ENCODE data around the gene LXN.
A peak's percentile ranks its signal among the peaks of the same experiment; 100 is the strongest.

Gene LXN

DNA sequence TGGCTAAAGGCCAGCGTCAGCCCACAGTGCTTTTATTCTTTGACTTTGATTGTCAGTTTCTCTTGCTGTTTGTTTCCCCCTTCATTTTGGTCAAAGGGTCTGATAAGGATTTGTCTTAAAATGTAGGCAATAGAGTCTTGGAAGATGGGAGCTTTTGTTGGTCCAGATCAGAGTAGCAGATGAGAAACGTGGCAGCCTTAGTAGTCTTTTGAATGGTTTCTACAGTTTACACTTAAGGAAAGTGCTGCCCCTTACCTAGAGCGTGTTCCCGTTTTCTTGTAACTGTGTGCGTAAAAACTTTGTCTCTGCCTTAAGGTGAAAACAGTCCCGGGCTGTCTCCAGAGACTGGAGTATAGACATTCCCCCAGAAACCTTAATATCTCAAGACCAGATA is 630 bp downstream of the LXN start:
- DNase-seq (ENCODE audit: low read depth) = no peak
- H3K4me3 ChIP-seq (ENCODE audit: low read length) = peak overlapping the region; percentile 48
- no peak for TF ChIP-seq CTCF (conservative IDR thresholded peaks at IDR 0.05; ENCODE audit: low read length)

DNA sequence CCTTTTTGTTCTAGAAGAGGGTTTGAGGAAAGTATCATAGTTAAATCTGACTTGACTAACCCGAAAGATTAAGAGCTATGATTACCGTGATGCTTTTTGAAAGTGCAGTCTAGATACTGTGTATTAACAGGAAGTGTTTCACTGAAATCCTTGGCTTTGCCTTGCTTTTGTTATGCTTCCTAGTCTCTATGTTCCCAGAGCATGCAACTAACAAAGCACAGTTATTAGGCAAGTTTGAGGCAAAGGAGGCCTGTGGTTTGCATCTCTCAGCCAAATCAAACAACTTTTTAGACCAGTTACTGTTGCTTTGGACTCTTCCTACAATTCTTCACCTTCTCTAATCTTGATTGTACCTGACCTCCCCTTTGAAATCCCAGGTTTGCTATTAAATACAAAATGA is 3.9 kb downstream of the LXN start:
- H3K4me3 ChIP-seq (ENCODE audit: low read length) = no peak overlapping the region
- TF ChIP-seq CTCF (conservative IDR thresholded peaks at IDR 0.05; ENCODE audit: low read length) = no peak
- DNase-seq (ENCODE audit: low read depth) = peak; percentile 54

GRCh38 chr3:158666416-158666815 is 6.0 kb downstream of the LXN start:
- no peak for TF ChIP-seq CTCF (conservative IDR thresholded peaks at IDR 0.05; ENCODE audit: low read length)
- DNase-seq (ENCODE audit: low read depth) = no peak
- no peak overlapping the region for H3K4me3 ChIP-seq (ENCODE audit: low read length)

DNA sequence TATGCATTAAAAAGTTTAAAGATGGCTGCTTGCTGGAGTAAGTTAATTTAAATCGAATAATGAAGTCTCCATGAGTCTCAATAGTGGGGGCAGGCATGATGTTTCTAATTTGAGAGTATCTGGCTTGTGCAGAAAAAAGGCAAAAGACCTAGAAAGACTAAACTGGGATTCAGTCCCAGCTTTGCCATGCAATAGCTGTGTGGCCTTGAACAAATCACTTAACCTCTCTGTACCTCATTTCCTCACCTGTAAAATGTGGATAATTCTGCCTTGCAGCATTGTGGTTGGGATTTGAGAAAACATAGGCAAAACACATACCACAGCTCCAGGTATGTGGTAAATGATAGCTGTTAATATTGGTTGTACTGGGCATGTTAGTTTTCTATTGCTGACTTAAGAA is 8.6 kb downstream of the LXN start:
- no peak overlapping the region for H3K4me3 ChIP-seq (ENCODE audit: low read length)
- TF ChIP-seq CTCF (conservative IDR thresholded peaks at IDR 0.05; ENCODE audit: low read length) = no peak
- DNase-seq (ENCODE audit: low read depth) = no peak

GRCh38 chr3:158663246-158663645 is 9.2 kb downstream of the LXN start:
- TF ChIP-seq CTCF (conservative IDR thresholded peaks at IDR 0.05; ENCODE audit: low read length) = no peak
- no peak overlapping the region for H3K4me3 ChIP-seq (ENCODE audit: low read length)
- no peak for DNase-seq (ENCODE audit: low read depth)

GRCh38 chr3:158660711-158661110 is 11.7 kb downstream of the LXN start:
- TF ChIP-seq CTCF (conservative IDR thresholded peaks at IDR 0.05; ENCODE audit: low read length) = no peak
- DNase-seq (ENCODE audit: low read depth) = no peak
- no peak overlapping the region for H3K4me3 ChIP-seq (ENCODE audit: low read length)

DNA sequence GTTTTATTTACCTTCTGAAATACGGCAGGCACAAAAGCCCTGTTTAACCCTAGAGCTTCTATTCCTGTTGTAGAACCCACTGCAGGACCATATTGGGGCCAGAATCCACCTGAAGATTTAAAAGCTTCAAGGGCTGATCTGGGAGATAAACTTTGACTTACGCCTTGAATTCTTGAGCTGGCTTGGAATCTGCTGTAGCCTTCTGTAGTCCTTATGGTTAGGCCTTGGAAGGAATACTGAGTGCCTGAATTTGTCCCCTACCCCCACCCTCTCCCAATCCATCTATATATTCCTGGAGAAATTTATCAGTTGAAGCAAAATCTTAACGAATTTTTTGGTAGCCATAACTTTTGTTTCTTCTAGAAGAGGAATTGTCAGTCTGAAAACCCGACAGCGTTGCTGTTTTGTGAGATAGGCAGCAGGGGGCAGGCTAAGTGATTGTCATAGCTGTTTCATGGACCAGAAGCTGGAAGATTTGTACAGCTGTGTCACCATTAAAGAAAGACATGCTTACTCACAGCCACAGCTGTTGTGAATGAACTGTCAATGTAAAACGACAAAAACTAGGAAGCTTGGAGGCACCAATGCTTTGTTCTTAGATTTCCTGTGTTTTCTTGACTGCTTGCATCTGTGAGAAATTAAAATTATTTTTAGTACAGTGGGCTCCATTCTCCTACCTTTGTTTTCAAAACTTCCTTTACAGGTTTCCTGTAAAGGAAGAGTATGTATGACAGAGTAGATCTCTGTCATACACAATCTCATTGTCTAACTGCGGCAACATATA is 12.8 kb downstream of the LXN start:
- no peak overlapping the region for H3K4me3 ChIP-seq (ENCODE audit: low read length)
- TF ChIP-seq CTCF (conservative IDR thresholded peaks at IDR 0.05; ENCODE audit: low read length) = peak; percentile 92
- DNase-seq (ENCODE audit: low read depth) = peak; percentile 81

Measured in AG10803 (cell line).